ENCODE measurements around the gene EFEMP1.

DNA sequence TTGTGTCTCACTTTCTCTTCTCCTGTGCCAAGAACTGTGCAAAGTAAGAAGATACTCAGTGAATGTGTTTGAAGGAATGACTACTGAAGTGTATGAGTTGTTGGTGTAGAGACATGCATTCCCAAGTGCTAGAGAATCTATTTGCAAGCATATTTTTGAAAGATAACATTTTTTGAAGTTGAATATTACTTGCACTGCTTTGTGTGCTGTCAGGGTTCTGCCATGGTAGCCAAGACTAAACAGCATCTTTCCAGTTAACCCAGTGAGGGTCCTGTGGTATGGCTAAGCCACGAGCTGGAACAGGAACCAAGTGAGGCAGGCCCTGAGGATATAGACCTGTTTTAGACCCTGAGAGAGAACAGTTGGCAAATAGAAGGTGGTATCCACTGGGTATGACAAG is 35.2 kb upstream of the EFEMP1 start:
- TF ChIP-seq POLR2A (IDR thresholded peaks at IDR 0.05): no peak
- TF ChIP-seq CTCF (IDR thresholded peaks at IDR 0.05): no peak
- TF ChIP-seq POLR2AphosphoS5 (IDR thresholded peaks at IDR 0.05): no peak

All from upper lobe of left lung (tissue), 4 donors.